ENCODE measurements around the gene PTPRM.
"Not testable (repeated sequence)": the region's sequence is repeated elsewhere in the genome, so short reads cannot be mapped to it uniquely, and the experiment has no call there.

The PTPRM gene

GRCh38 chr18:8413189-8413588 lies 846.1 kb downstream of the PTPRM start:
- no peak for DNase-seq

- no peak for DNase-seq
These were observed 846.6 kb downstream of the PTPRM start for GRCh38 chr18:8413751-8414150.

- DNase-seq: no peak
These were observed 849.3 kb downstream of the PTPRM start for GRCh38 chr18:8416212-8417019.

GRCh38 chr18:8422391-8422790 lies 855.3 kb downstream of the PTPRM start:
- DNase-seq: no peak

DNA sequence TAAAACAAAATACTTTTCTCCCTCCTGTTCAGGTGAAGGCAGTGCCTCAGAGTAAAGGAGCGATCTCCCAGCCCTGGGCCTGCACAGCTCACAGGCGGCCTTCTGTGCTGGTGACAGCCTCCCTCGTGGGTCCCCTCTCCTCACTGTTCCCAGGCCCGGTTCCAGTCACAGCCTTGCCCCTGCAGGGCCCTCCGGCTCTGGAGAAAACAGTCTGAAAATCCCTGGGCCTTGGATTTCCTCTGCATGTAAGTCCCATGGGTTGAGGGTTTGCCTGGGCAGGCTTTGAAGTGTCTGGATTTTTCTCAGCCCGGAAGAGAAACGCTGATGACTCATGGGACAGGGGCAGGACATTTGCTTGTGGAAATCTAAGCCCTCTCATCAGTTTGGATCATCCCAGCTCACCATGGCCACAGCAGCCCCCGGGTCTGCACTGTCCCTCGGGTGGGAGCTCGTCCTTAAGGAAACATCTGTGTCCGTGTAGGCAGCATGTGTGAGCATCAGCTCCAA lies 856.0 kb downstream of the PTPRM start:
- DNase-seq: no peak

GRCh38 chr18:8424481-8424880 lies 857.4 kb downstream of the PTPRM start:
- no peak for DNase-seq

- DNase-seq: no peak
These were observed 858.0 kb downstream of the PTPRM start for GRCh38 chr18:8424917-8425725.

- no peak for DNase-seq
These were observed 859.3 kb downstream of the PTPRM start for GRCh38 chr18:8426401-8426800.

DNA sequence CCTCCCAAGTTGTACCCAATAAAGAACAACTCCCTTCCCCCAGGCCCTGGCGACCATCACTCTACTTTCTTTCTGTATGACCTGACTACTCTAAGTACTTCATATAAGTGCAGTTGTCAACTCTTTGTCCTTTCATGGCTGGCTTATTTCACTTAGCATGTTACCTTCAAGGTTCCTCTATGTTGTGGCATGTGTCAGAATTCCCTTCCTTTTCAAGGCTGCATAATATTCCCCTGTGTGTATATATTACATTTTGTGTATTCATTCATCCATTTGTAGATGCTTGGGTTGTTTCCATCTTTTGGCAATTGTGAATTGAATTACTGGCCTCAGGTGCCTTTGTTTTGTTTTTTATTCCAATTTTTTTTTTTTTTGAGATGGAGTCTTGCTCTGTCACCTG lies 860.2 kb downstream of the PTPRM start:
- DNase-seq: no peak

- DNase-seq: no peak
These were observed 861.8 kb downstream of the PTPRM start for GRCh38 chr18:8428951-8429350.

DNA sequence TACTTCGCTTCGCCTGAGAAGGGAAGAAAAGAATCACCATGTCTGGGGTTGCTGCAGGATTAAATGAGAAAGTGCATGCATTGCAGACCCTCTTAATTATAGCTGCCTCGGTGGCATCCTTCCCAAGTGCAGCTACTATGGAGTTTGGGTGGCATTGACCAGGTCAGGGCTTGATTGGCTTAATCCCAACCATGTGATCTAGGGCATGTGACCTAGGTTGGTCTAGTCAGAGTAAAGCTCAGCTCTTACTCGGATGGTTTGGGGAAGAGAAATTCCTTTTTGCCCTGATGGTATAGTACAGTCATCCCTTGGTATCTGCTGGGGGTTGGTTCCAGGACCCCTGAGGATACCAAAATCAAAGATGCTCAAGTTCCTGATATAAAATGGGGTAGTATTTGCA lies 863.9 kb downstream of the PTPRM start:
- DNase-seq: no peak

GRCh38 chr18:8433323-8433722 lies 866.2 kb downstream of the PTPRM start:
- no peak for DNase-seq

- no peak for DNase-seq
These were observed 866.7 kb downstream of the PTPRM start for GRCh38 chr18:8433771-8434170.

DNA sequence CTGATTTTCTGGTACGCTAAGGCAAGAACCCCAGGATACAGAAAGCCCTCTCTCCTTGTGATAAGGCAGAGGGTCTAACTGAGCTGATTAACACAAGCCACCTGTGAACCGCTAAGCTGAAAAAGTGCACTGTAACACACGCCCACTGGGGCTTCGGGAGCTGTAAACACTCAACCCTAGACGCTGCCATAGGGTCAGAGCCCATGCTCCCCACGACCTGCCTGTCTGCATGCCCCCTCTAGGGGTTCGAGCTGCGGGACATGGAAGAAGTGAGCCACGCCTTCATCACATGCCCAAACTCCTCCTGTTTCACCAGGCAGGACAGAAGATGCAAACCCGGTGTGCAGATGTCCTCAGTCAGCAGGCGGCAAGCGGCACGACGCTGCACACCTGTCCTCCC lies 868.3 kb downstream of the PTPRM start:
- DNase-seq: no peak

DNA sequence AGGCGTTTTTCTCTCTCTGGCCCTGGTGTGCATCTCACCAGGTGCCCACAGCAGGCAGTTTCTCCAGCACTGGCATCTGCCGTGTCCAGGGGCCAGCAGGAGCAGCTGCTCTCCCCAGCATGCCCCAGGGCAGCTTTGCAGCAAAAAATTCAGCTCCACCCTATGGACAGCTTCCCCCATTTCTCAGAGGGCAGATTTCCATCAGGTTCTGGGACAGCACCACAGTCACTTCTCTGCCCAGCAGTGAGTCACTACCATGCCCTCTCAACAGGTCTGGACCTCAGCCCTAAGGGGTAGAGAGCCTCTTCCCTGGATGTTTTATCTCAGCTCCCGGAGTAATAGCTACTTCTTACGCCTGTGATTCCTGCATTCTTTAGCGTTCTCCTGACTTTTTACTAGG lies 871.9 kb downstream of the PTPRM start:
- no peak for DNase-seq

- DNase-seq: no peak
These were observed 876.4 kb downstream of the PTPRM start for GRCh38 chr18:8443505-8443904.

DNA sequence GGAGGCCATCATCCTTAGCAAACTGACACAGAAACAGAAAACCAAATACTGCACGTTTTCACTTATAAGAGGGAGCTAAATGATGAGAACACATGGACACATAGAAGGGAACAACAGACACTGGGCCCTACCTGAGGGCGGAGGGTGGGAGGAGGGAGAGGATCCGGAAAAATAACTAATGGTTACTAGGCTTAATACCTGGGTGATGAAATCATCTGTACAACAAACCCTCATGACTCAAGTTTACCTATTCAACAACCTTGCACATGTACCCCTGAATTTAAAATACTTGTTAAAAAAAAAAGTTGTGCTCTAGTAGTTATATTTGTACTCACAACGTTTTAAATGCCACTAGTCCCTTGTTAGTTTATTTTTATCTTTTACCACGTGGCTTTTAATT lies 879.8 kb downstream of the PTPRM start:
- DNase-seq: not testable (repeated sequence)

DNA sequence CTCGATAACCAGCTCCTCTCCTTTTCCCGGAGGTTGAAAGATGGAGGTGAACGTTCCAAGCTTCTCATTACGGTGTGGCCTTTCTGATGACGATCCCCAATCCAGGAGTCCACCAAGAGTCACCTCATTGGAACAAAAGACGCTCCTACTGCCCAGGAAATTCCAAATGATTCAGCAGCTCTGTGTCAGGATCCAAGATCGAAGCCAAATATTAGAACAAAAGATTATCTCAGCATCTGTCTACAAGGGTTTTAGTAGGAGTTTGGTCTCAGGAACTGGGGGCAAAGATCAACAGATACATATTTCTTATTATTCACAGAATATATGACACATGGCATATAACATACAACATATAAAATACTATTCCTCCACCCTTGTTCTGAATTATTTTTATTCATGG lies 881.0 kb downstream of the PTPRM start:
- no peak for DNase-seq

GRCh38 chr18:8450013-8450412 lies 882.9 kb downstream of the PTPRM start:
- no peak for DNase-seq

DNA sequence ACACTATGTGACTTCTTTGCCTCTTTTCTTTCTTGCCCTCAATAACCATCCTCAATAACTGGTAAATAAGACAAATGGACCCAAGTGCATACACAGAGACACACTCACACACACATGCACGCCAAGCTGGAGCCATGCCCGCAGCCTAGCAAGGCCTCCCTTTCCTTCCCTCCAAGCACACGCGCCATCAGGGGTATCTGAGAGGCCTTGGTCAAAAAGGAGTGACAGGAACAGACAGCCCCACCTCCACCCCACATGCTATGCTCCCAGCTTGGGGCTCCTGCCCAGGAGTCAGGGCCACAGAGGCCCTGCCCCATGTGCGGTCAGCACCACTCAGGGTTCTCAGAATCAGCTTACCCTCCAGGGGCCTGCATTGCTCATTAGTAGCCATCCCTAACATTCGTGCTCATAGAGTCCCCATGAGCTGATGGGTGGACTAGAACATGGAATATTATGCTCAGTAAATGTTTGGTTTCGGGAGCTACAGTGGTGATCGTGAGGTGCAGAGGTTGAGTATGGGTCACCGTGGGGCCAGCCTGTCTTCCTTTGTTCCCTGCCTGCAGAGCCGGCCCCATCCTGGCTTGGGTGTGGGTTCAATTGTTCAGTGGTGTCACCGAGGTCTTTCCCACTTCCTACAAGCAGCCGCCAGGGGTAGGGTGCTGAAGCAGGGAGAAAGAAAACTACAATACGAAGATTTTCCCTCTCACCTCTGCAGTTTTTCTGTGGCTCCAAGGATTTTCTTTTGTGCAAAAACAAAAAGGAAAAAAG lies 884.0 kb downstream of the PTPRM start:
- no peak for DNase-seq

GRCh38 chr18:8453528-8453927 lies 886.4 kb downstream of the PTPRM start:
- no peak for DNase-seq

- no peak for DNase-seq
These were observed 887.0 kb downstream of the PTPRM start for GRCh38 chr18:8454136-8454535.

Measured in activated T-cell treated with anti-CD3 and anti-CD28 coated beads for 4 hours (primary cell).